HG03342 (cell line): ENCODE results near the gene ZNF587B.
A peak's percentile ranks its signal among the peaks of the same experiment; 100 is the strongest.
"Not testable (repeated sequence)": the region's sequence is repeated elsewhere in the genome, so short reads cannot be mapped to it uniquely, and the experiment has no call there.

Experiments
- ATAC-seq: cut with Tn5 transposase; IDR thresholded peaks from one replicate; pipeline ENCODE4 v1.9.1; 2021; ENCODE audit warnings: mild to moderate bottlenecking, moderate library complexity; ENCODE audit not compliant: unreplicated experiment

Gene ZNF587B

DNA sequence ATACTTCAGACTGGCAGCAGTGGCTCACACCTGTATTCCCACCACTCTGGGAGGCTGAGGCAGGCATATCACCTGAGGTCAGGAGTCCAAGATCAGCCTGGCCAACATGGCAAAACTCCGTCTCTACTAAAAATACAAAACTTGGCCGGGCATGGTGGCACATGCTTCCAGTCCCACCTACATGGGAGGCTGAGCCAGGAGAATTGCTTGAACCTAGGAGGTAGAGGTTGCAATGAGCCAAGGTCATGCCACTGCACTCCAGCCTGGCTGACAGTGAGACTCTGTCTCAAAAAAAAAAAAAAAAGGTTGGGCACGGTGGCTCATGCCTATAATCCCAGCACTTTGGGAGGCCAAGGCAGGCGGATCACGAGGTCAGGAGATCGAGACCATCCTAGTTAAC, 39.6 kb downstream of the ZNF587B start:
- not testable (repeated sequence) for ATAC-seq

DNA sequence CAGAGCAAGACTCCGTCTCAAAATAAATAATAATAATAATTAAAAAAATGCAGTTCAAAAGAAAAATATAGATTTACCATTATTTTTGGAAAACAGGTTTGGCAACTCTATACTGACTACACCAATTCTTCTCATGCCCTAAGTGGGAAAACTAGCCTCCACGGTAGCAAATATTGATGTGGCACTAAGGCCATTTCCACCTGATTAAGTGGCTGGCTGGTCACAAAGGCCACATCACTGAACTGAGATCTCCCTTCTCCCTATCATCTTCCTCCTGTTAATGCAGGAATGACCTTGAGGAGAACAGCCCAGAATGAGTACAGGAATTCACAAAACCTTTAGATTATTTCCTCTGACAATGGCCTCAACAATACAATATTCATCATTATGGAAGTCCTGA, 40.1 kb downstream of the ZNF587B start:
- ATAC-seq, result no peak

- no peak for ATAC-seq
Observed at GRCh38 chr19:57872450-57872849, 42.4 kb downstream of the ZNF587B start.

DNA sequence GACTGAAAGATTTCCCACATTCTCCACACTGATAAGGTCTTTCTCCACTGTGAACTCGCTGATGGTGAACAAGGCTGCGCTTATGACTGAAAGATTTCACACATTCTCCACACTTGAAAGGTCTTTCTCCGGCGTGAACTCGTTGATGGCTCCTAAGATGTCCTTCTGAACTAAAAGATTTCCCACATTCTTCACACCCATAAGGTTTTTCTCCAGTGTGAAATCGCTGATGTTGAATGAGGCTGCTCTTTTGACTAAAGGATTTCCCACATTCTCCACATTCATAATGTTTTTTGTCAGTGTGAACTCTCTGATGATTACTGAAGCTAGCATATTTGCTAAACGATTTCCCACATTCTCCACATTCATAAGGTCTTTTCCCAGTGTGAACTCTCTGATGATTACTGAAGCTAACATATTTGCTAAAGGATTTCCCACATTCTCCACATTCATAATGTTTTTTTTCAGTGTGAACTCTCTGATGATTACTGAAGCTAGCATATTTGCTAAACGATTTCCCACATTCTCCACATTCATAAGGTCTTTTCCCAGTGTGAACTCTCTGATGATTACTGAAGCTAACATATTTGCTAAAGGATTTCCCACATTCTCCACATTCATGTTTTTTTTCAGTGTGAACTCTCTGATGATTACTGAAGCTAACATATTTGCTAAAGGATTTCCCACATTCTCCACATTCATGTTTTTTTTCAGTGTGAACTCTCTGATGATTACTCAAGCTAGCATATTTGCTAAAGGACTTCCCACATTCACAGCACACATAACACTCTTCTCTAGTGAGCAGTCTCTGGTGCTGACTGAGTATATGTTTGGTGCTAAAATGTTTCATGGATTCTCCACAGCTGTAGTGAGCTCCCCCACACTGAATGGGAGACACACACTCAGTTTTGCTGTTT, 44.0 kb downstream of the ZNF587B start:
- not testable (repeated sequence) for ATAC-seq

DNA sequence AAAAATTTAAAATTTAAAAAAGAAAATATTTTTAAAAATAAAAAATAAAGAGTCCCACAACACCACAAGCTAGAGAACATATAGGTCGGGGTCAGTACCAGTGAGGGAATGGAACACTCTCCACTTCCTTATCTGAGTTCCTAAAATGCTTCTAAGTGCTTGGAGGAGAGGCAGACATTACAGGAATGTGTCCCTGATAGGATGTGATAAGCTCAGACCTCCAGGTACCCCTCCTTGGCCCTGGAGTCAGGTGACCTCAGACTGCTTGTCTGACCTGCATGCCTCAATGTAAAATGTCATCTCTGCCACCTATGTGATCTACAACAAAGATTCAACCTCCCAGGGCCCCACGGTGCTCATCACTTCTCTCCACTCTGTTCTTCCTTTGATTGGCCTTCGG, 55.9 kb downstream of the ZNF587B start:
- ATAC-seq, result no peak

- no peak for ATAC-seq
Observed at GRCh38 chr19:57887195-57887941, 57.3 kb downstream of the ZNF587B start.

DNA sequence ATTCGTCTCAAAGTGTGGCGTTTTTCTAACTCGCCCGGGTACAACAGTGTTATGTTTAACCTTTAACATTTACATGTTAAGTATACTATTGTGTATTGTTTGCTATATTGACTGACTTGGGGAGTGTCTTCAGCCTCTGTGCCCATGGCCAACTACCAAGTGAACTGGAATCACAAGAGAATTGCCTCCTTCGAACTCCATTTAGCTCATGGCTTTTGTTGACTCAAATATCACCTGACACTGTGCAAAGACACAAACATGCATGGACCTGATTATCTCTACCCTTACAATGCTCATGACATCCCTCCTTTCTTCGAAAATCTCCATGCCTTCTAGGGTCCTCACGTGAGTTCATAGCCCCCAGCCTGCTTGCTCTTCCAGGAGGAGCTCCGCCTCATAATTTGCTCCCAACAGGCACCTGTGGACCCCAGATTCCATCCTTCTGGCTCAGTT, 58.0 kb downstream of the ZNF587B start:
- no peak for ATAC-seq

DNA sequence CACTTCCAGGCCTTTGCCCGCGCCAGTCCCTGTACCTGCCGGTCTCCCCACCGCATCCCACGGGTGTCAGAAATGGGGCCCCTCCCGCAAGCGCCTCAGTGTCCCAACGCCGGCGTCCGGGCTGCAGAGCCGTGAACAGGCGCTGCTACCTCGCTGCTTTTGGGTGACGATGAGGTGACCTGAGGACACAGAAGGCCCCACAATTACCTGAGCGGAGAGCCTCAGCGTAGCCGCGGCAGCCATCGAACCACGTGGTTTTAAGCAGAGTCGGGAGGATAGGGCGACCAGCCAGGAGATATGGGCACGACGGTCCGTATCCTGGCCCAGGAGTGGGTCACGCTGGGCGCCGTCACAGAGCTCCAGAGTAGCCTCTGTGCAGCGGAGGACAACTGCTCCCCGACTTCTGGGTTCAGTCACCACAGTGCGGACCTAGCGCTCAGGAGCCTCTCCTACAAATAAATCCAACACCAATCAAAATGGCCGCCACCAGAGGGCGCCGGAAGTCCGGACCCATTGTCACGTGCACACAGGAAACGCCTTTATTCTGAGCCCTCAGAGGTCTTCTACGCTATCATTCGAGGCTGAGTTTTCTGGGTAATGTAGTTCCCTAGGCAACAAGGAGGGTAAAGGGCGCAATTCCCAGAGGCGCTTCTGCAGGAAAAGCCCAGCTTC, 58.6 kb downstream of the ZNF587B start, which contains the start of gene ZNF814:
TSS of gene ZNF814 (minus strand) at position 478 of the 672 bp plus-strand sequence. CDS start at position 243, 235 bp downstream.
- ATAC-seq, result peak; percentile 84

GRCh38 chr19:57890706-57891105, 60.6 kb downstream of the ZNF587B start:
- not testable (repeated sequence) for ATAC-seq
